HUES48 (cell line): Measurements from ENCODE around the gene SERTAD3.
"Not testable (repeated sequence)": the region's sequence is repeated elsewhere in the genome, so short reads cannot be mapped to it uniquely, and the experiment has no call there.

Experiments used
- H3K27ac ChIP-seq: one replicate; pipeline ENCODE4 v1.7.0; 2013; ENCODE audit warnings: low read depth, low read length, inconsistent platforms
- H3K27me3 ChIP-seq: 2 replicates; pipeline ENCODE4 v1.6.1; 2013; ENCODE audit warnings: mild to moderate bottlenecking, low read length; ENCODE audit not compliant: control insufficient read depth, insufficient read depth
- H3K36me3 ChIP-seq: 2 replicates; pipeline ENCODE4 v1.6.1; 2013; ENCODE audit warnings: low read length; ENCODE audit not compliant: control insufficient read depth, insufficient read depth
- H3K4me1 ChIP-seq: 2 replicates; pipeline ENCODE4 v1.6.1; 2013; ENCODE audit warnings: mild to moderate bottlenecking, low read length; ENCODE audit not compliant: control insufficient read depth, insufficient read depth
- H3K4me3 ChIP-seq: 2 replicates; pipeline ENCODE4 v1.5.1; 2013; ENCODE audit warnings: mild to moderate bottlenecking, low read depth, low read length
- H3K9ac ChIP-seq: 2 replicates; pipeline ENCODE4 v1.6.1; 2013; ENCODE audit warnings: mild to moderate bottlenecking, low read depth, low read length, moderate library complexity
- H3K9me3 ChIP-seq: 2 replicates; pipeline ENCODE4 v1.6.1; 2013; ENCODE audit warnings: low read length; ENCODE audit not compliant: control insufficient read depth, insufficient read depth

Gene SERTAD3

DNA sequence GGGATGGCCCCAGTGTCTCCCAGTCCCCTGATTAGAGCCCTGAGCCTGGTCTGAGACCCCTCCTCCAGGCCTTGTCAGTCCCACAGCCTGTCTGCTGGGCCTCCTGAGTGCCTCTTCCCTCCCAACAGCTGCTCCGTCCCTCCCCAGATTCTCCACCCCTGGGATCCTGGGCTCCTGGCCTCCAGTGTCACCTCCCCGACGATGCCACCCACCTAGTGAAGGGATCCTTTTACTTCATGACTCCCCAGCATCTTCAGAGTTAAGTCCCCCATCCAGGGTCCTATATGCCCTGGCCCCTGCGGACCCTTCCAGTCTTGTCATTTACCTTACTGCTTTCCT, 26.5 kb downstream of the SERTAD3 start:
- H3K27me3 ChIP-seq, result no peaks in the 10 kb centered on the region
- no peak overlapping the region for H3K4me3 ChIP-seq
- H3K9ac ChIP-seq, result no peak overlapping the region
- no peaks in the 10 kb centered on the region for H3K9me3 ChIP-seq
- peaks cover 9% of the 10 kb centered on the region; the same call in 1 of the 2 replicates for H3K4me1 ChIP-seq
- H3K36me3 ChIP-seq, result peaks cover 3% of the 10 kb centered on the region
- H3K27ac ChIP-seq, result no peak overlapping the region

DNA sequence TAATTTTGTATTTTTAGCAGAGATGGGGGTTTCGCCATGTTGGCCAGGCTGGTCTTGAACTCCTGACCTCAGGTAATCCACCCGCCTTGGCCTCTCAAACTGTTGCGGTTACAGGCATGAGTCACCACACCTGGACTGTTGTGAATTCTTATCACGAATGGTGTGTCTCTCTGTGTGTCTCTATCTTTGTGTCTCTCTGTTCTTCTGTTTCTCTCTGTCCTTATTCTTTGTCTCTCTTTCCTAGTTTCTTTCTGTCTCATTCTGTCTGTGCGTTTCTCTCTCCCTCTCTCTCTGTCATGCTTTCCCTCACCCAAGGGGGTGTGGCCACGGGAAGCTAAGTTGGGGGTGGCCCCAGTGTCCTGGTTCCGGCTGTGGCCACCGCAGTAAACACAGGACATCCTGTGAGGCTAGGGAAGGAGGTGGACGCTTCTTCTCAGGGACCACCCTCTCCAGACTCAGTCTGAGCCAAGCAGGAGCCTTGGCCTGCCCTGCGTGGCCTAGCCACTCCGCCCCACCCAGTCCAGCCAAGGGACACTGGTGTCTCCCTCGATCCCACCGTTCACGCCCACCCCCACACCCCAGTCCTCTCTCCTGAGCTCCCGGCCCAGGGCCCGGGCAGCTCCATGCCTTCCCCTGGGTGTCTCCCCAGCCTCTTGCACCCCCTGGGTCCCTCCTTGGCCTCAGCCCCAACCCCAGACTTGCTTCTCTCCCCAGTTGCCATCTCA, 27.1 kb downstream of the SERTAD3 start:
- Histone ChIP-seq H3K27ac (no peak overlapping the region), H3K9ac (no peak overlapping the region), H3K4me1 (peaks cover 9% of the 10 kb centered on the region; the same call in 1 of the 2 replicates), H3K36me3 (no peaks in the 10 kb centered on the region), H3K9me3 (no peaks in the 10 kb centered on the region), H3K4me3 (no peak overlapping the region), H3K27me3 (no peaks in the 10 kb centered on the region)

DNA sequence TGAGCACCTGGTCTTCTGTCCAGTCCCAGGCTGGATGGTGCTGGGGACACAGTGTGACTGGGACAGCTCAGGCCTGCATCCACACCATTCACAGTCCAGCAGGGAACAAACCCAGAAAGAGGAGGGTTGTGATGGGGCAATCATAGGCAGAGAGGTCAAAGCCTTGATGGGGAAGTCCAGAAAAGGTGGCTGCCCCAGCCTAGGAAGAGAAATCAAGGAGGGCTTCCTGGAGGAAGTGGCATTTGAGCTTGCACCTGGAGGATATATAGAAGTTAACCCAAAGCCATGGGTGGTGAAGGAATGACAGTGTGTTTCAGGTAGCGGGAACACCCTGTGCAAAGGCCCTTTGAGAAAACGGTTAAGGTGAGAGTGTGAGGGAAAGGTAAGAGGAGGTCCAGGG, 28.4 kb downstream of the SERTAD3 start:
- H3K9ac ChIP-seq, result no peak overlapping the region
- no peak overlapping the region for H3K27ac ChIP-seq
- H3K27me3 ChIP-seq, result no peaks in the 10 kb centered on the region
- H3K4me3 ChIP-seq, result no peak overlapping the region
- no peaks in the 10 kb centered on the region for H3K36me3 ChIP-seq
- peaks cover 10% of the 10 kb centered on the region; the same call in 1 of the 2 replicates for H3K4me1 ChIP-seq
- no peaks in the 10 kb centered on the region for H3K9me3 ChIP-seq

DNA sequence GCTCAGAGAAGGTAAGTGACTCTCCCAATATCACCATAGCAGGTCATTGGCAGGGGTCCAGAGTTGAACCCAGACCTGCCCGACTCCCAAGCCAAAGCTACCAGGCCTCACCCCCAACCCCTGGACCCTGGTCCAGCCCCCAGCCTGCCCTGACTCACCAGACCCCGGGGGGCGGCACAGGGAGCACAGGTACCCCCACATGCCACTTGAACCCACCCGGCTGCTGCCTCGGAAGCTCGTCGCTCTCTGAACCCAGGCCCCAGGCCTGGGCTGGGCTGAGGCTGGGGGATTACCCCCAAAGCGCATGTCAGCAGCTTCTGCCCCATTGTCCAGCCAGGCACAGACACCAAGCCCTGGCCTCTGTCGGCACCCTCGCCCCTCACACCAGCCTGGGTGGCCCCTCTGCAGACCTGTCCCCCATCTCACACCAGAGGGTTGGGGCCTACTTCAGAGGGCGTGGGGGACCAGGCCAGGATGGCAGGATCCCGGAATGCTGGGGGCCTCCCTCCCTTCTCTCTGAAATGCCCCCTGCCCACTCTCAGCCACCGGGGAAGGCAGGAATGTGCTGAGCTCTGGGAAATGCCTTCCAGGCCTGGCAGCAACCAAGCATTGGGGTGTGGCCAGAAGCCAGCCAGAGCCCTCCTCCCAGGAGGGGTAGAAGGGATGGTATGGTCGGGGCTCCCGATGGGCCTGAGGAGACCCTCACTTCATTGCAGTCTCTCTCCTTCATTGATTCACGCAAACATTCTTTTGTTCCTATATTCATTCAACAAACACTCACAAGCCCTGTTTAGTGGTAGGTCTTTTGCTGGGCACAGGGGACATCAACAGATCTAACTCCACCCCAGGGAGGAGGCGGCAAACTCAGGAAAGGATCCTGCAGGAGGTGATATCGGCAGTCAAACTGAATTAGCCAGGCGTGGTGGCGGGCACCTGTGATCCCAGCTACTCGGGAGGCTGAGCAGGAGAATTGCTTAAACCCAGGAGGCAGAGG, 29.3 kb downstream of the SERTAD3 start:
- Histone ChIP-seq H3K4me3 (no peak overlapping the region), H3K4me1 (peaks cover 12% of the 10 kb centered on the region), H3K9ac (no peak overlapping the region), H3K27me3 (no peaks in the 10 kb centered on the region), H3K36me3 (no peaks in the 10 kb centered on the region), H3K9me3 (no peaks in the 10 kb centered on the region), H3K27ac (no peak overlapping the region)

DNA sequence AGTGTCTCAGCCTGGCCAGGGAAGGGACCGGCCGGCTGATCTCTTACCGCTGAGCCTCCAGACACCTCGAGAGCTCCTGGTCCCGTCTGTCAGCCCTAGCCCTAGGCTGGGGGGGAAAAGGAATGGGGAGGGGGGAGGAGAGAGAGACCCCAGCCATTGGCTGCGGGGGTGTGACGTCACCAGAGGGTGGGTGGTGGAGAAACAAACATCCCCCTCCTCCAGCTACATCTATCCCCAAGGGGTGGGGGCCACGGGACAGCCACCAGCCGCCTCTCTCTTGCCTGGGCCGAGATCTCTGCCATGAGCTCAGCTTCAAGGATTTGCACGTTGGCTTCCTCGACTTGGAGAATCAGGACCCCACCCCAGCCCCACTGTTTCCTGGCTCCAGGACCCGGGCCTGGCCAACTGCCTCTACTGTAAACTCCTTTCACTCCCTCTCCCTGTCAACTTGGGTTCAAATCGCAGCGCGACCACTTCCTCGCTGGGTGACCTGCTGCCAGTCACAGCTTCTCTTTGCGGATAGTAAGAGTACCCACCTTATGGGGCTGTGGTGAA, 30.8 kb downstream of the SERTAD3 start, which contains the start of gene PRX:
TSS of gene PRX (minus strand) at position 88 of the 555 bp plus-strand sequence. CDS start 5,446 bp downstream, outside the sequence.
- no peaks in the 10 kb centered on the region for H3K27me3 ChIP-seq
- peak within 1 kb of the TSS; percentile 47 for H3K4me3 ChIP-seq
- peaks cover 15% of the 10 kb centered on the region for H3K4me1 ChIP-seq
- H3K9ac ChIP-seq, result no peak within 1 kb of the TSS
- H3K27ac ChIP-seq, result peak within 1 kb of the TSS; percentile 60
- H3K9me3 ChIP-seq, result no peaks in the 10 kb centered on the region
- H3K36me3 ChIP-seq, result no peaks in the 10 kb centered on the region

DNA sequence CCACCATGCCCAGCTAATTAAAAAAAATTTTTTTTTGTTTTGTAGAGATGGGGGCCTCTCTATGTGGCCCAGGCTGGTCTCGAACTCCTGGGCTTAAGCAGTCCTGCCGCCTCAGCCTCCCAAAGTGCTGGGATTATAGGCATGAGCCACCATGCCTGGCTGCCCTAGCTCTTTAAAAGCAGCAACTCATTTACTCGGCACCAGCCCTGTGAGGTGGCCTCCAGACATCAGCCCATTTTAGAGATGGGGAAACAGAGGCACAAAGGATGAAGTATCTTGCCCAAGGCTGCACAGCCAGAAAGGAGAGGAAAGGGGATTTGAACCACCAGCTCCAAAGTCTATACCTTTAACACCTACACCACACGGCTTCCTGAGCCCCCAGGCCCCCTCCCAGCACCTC, 31.3 kb downstream of the SERTAD3 start:
- Histone ChIP-seq H3K27me3 (no peaks in the 10 kb centered on the region), H3K27ac (no peak overlapping the region), H3K4me1 (peaks cover 15% of the 10 kb centered on the region), H3K36me3 (no peaks in the 10 kb centered on the region), H3K9ac (no peak overlapping the region), H3K9me3 (no peaks in the 10 kb centered on the region), H3K4me3 (peak overlapping the region; percentile 47)

DNA sequence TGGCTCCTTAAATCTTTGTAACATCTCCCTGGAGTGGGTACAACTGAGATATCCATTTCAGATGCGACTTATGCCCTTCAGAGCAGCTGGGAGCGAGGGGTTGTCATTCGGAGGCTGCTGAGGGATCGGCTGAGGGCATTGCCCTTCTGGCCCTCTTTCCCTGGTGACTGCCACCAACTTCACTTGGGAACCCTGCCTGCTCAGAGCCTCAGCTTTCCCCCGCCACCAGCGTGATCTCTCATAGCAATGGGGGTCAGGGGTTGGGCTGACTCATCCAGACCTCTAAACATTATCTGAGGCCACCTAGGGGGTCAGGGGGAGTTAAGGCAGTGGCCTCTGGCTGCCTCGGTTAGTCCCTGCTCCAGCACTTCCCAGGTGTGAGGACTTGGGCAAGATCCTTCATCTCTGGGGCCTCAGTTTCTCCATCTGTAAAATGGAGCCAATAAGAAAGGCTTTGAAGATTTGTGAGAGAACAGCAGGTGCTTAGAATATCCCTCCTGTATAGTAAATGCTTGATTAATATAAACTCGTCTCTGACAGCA, 32.1 kb downstream of the SERTAD3 start:
- Histone ChIP-seq H3K9ac (no peak overlapping the region), H3K4me3 (no peak overlapping the region), H3K9me3 (no peaks in the 10 kb centered on the region), H3K36me3 (no peaks in the 10 kb centered on the region), H3K27ac (no peak overlapping the region), H3K27me3 (no peaks in the 10 kb centered on the region), H3K4me1 (peaks cover 15% of the 10 kb centered on the region)

DNA sequence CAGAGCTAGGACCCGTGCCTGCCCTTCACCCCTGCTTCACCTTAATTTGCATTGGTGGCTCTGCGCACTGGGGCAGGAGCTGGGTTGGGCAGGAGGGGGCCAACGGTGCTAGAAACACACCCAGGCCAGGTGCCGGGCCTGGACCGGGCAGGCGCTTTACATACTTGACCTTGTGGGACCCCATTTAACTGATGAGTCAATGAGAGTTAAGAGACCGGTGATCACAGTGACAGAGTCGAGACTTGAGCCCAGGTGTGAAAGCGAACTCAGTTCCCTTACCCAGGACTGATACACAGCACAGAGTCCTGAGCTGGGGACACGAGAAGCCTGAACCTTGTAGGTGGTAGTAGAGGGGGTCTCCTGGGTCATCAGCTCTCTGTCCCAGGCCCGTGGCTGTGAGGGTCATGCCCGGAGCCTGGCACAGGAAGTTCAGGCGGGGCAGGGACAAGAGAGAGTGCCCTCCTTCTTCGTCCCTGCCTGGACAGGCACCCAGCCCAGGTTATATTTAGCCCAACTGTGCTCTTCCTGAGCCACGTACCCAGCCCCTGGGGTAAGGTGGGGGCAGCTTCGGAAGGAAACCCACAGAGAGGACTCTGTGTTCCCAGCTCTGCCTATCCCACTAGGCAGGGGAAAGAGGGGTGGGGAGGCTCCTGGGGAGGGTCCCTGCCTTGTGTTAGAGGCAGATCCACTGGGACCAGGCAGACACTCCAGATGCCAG, 32.9 kb downstream of the SERTAD3 start:
- no peaks in the 10 kb centered on the region for H3K27me3 ChIP-seq
- H3K4me1 ChIP-seq, result peaks cover 15% of the 10 kb centered on the region
- no peaks in the 10 kb centered on the region for H3K36me3 ChIP-seq
- H3K9ac ChIP-seq, result no peak overlapping the region
- peak overlapping the region; percentile 14 for H3K27ac ChIP-seq
- H3K9me3 ChIP-seq, result no peaks in the 10 kb centered on the region
- no peak overlapping the region for H3K4me3 ChIP-seq

DNA sequence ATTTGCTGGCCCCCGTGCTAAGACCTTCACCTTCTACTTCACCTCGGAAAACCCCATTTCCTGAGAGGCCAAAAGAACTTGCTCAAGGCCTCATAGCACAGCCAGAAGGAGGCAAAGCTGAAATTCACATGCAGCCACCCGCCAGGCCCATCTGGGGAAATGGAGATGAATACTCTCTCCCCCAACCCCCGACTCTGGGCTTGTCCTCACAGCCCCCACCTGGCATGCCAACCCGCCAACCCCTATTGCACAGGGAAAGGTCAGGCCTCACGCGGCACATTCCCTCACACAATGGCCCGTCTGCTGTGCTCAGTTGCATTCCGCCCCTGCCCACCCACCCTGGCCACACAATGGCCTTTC, 34.1 kb downstream of the SERTAD3 start:
- H3K4me3 ChIP-seq, result no peak overlapping the region
- peak overlapping the region; percentile 62 for H3K27ac ChIP-seq
- no peaks in the 10 kb centered on the region for H3K27me3 ChIP-seq
- no peak overlapping the region for H3K9ac ChIP-seq
- no peaks in the 10 kb centered on the region for H3K9me3 ChIP-seq
- H3K4me1 ChIP-seq, result peaks cover 15% of the 10 kb centered on the region
- no peaks in the 10 kb centered on the region for H3K36me3 ChIP-seq

DNA sequence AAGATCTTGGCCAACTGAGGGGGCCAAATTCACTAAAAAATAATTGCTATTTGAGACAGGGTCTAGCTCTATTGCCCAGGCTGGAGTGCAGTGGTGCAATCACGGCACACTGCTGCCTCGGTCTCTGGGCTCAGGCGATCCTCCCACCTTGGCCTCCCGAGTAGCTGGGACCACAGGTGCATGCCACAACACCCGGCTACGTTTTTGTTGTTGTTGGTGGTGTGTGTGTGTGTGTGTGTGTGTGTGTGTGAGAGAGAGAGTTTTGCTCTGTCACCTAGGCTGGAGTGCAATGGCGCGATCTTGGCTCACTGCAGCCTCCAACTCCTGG, 35.6 kb downstream of the SERTAD3 start:
- peaks cover 12% of the 10 kb centered on the region for H3K4me1 ChIP-seq
- not testable (repeated sequence) for H3K9me3 ChIP-seq, H3K27me3 ChIP-seq, H3K4me3 ChIP-seq, H3K27ac ChIP-seq, H3K36me3 ChIP-seq, H3K9ac ChIP-seq
